Osteocyte (in vitro differentiated cells): ENCODE measurements around the gene MEP1B. TPM values are rescaled to one million over a fixed set of nuclear protein-coding genes. Genes with fewer than 3 reads are reported as not detected.

ENCODE experiments used
- DNase-seq: peaks from one replicate; pipeline ENCODE4 v3.0.0; 2021; ENCODE audit warnings: mixed read lengths; ENCODE audit not compliant: unreplicated experiment; ENCODE audit errors: extremely low spot score
- H3K27ac Mint-ChIP-seq: one replicate; pipeline ENCODE4 v1.8.0; 2021; ENCODE audit warnings: mild to moderate bottlenecking, mixed read lengths; ENCODE audit not compliant: unreplicated experiment
- H3K27me3 Mint-ChIP-seq: one replicate; pipeline ENCODE4 v1.8.0; 2021; ENCODE audit warnings: mixed read lengths; ENCODE audit not compliant: unreplicated experiment
- H3K36me3 Mint-ChIP-seq: one replicate; pipeline ENCODE4 v1.8.0; 2021; ENCODE audit warnings: mixed read lengths; ENCODE audit not compliant: unreplicated experiment
- H3K4me1 Mint-ChIP-seq: one replicate; pipeline ENCODE4 v1.8.0; 2021; ENCODE audit warnings: mixed read lengths; ENCODE audit not compliant: unreplicated experiment
- H3K4me3 Mint-ChIP-seq: one replicate; pipeline ENCODE4 v1.8.0; 2021; ENCODE audit warnings: mild to moderate bottlenecking, moderate library complexity, mixed read lengths; ENCODE audit not compliant: unreplicated experiment
- H3K9me3 Mint-ChIP-seq: one replicate; pipeline ENCODE4 v1.8.0; 2021; ENCODE audit warnings: mixed read lengths; ENCODE audit not compliant: unreplicated experiment
- total RNA-seq: library from RNA; stranded (reverse); gene quantifications from 2 replicates; pipeline ENCODE4 v1.2.1, GENCODE V29; 2021
- TF ChIP-seq, protein P1 (sequence below): fragments of 200-600 bp; sonication (generic); IDR thresholded peaks from 2 replicates; pipeline ENCODE4 v1.5.0; 2021; ENCODE audit warnings: antibody characterized with exemption, mild to moderate bottlenecking, moderate library complexity

Gene MEP1B
- total RNA-seq, 1 donor from 2014 or later = not detected

DNA sequence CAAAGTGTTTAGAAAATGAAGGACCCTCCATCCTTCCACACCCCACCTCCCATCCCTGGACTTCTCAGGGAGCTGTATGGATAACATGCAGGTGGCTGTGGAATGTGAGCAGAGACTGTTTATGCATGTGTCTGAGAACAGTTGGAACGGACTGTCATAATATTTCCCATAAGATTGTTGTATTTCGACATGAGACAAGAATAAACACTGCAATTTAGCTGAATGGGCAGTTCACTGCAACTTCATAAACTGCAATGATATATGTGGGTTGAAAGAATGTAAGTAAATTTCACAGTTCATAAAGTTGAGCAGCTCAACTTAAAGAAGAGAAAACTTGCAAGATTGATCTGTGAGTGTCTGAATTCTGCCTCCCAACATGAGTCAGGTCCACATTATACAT, 74.6 kb downstream of the MEP1B start:
- Mint-ChIP-seq H3K27ac (no peak overlapping the region), H3K9me3 (no peaks in the 10 kb centered on the region), H3K27me3 (peaks cover 7% of the 10 kb centered on the region), H3K4me1 (no peaks in the 10 kb centered on the region), H3K36me3 (no peaks in the 10 kb centered on the region), H3K4me3 (no peak overlapping the region)
- TF ChIP-seq, protein P1, sequence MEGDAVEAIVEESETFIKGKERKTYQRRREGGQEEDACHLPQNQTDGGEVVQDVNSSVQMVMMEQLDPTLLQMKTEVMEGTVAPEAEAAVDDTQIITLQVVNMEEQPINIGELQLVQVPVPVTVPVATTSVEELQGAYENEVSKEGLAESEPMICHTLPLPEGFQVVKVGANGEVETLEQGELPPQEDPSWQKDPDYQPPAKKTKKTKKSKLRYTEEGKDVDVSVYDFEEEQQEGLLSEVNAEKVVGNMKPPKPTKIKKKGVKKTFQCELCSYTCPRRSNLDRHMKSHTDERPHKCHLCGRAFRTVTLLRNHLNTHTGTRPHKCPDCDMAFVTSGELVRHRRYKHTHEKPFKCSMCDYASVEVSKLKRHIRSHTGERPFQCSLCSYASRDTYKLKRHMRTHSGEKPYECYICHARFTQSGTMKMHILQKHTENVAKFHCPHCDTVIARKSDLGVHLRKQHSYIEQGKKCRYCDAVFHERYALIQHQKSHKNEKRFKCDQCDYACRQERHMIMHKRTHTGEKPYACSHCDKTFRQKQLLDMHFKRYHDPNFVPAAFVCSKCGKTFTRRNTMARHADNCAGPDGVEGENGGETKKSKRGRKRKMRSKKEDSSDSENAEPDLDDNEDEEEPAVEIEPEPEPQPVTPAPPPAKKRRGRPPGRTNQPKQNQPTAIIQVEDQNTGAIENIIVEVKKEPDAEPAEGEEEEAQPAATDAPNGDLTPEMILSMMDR = no peak
- no peak for DNase-seq

DNA sequence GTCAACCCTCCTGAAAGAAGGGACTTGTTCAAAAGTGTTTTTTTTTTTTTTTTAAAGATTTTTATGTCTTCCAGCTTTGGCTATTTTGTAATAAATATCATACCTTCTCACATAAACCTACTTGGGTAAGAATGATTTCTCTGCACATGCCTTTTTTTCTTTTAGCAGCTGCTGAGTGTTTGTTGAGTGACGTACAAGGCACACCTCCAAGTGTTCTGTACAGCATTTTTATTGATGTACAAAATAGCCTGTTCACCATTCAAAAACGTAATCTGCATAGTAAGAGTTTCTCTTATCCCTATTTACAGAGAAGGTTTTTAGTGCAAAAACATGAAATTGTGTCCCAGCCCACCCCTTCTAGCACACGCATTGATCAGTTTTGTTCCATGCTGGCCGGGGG, 77.6 kb downstream of the MEP1B start:
- no peak overlapping the region for H3K4me3 Mint-ChIP-seq
- no peak for DNase-seq
- no peaks in the 10 kb centered on the region for H3K36me3 Mint-ChIP-seq
- TF ChIP-seq, protein P1 = no peak
- no peak overlapping the region for H3K27ac Mint-ChIP-seq
- H3K27me3 Mint-ChIP-seq = peaks cover 5% of the 10 kb centered on the region
- H3K9me3 Mint-ChIP-seq = no peaks in the 10 kb centered on the region
- no peaks in the 10 kb centered on the region for H3K4me1 Mint-ChIP-seq

Other genes starting within 250 kb of the MEP1B start
- gene TRAPPC8, start 246.9 kb upstream of the MEP1B start, total RNA-seq = 39.1 and 40.7 TPM in 2 replicates
- 0.13 and 0.29 TPM in 2 replicates for gene RNF125, start 171.2 kb upstream of the MEP1B start, total RNA-seq
- 19.1 and 19.7 TPM in 2 replicates for gene RNF138, start 98.2 kb upstream of the MEP1B start, total RNA-seq